B cell (primary cell): ENCODE data around the gene PPP1R14B. TPM values are rescaled to one million over a fixed set of nuclear protein-coding genes. Genes with fewer than 3 reads are reported as not detected.

Source experiments
- ATAC-seq: fragments of 200-7000 bp; cut with Tn5 transposase; one replicate; pipeline ENCODE4 v1.10.0; 2021; ENCODE audit warnings: low read depth, mild to moderate bottlenecking, moderate number of reproducible peaks, moderate library complexity
- CTCF ChIA-PET: fragments of 350-600 bp; sonication (Branson Sonifier 250); formaldehyde crosslinking; loops from one replicate; lab custom pipeline; 2021; ENCODE audit warnings: antibody characterized with exemption, inconsistent platforms; lab: Charles Lee
- POLR2A ChIA-PET: fragments of 350-600 bp; sonication (Branson Sonifier 250); formaldehyde crosslinking; loops from one replicate; lab custom pipeline; 2021; ENCODE audit warnings: antibody characterized with exemption; lab: Charles Lee
- DNase-seq: peaks from one replicate; pipeline ENCODE4 v3.0.0; 2013
- H2AFZ ChIP-seq: 2 replicates; pipeline ENCODE4 v1.6.1; 2012; ENCODE audit warnings: mild to moderate bottlenecking, low read depth, low read length; ENCODE audit not compliant: insufficient read depth, poor library complexity, severe bottlenecking
- H3K27ac ChIP-seq, 2 donors: 1 replicate in 1 of 2; 2 replicates in 1 of 2; pipeline ENCODE4 v1.5.1; 2012 to 2013; ENCODE audit warnings: low read length in 2 of 2, mild to moderate bottlenecking in 2 of 2, moderate library complexity in 1 of 2
- H3K27me3 ChIP-seq, 4 experiments: fragments of 200-600 bp in 1 of 4; sonication (generic) in 1 of 4; replicated peaks in 1 of 4; 1 replicate in 2 of 4; 2 replicates in 2 of 4; pipeline versions ENCODE4 v1.6.1 to v1.7.0; 2013 to 2016; ENCODE audit warnings: low read length in 3 of 4, mild to moderate bottlenecking in 2 of 4, mixed read lengths in 1 of 4, moderate library complexity in 1 of 4; ENCODE audit not compliant: insufficient read depth in 4 of 4, control insufficient read depth in 3 of 4; ENCODE audit errors: control extremely low read depth in 1 of 4
- H3K36me3 ChIP-seq, 2 experiments: replicated peaks in 1 of 2; 1 replicate in 1 of 2; 2 replicates in 1 of 2; pipeline versions ENCODE4 v1.6.1 to v1.7.1; 2013; ENCODE audit warnings: low read length in 1 of 2; ENCODE audit not compliant: insufficient read depth in 2 of 2, control insufficient read depth in 1 of 2; ENCODE audit errors: control extremely low read depth in 1 of 2, extremely low read depth in 1 of 2
- H3K4me1 ChIP-seq, 2 donors: fragments of 200-600 bp in 1 of 2; sonication (generic) in 1 of 2; 1 replicate in 1 of 2; 2 replicates in 1 of 2; pipeline versions ENCODE4 v1.5.1 to v1.6.1; 2013 to 2017; ENCODE audit warnings: low read length in 2 of 2; ENCODE audit not compliant: control insufficient read depth in 2 of 2, insufficient read depth in 2 of 2
- H3K4me2 ChIP-seq: replicated peaks from 2 replicates; pipeline ENCODE3; 2012; ENCODE audit warnings: mild to moderate bottlenecking, low read depth, low read length; ENCODE audit not compliant: poor library complexity, severe bottlenecking
- H3K4me3 ChIP-seq, 5 experiments: fragments of 200-600 bp in 1 of 5; sonication (generic) in 1 of 5; 1 replicate in 3 of 5; 2 replicates in 2 of 5; pipeline versions ENCODE4 v1.5.1 to v1.7.0; 2011 to 2016; ENCODE audit warnings: low read length in 4 of 5, mild to moderate bottlenecking in 4 of 5, low read depth in 2 of 5, control low read depth in 1 of 5, moderate library complexity in 1 of 5; ENCODE audit not compliant: insufficient read depth in 1 of 5; ENCODE audit errors: control extremely low read depth in 1 of 5, extremely low read depth in 1 of 5
- H3K79me2 ChIP-seq: fragments of 200-600 bp; sonication (generic); one replicate; pipeline ENCODE4 v1.6.0; 2016; ENCODE audit warnings: low read length; ENCODE audit not compliant: control insufficient read depth, insufficient read depth
- H3K9ac ChIP-seq: fragments of 200-600 bp; sonication (generic); 2 replicates; pipeline ENCODE4 v1.6.1; 2017; ENCODE audit warnings: mild to moderate bottlenecking, low read length, moderate library complexity
- H3K9me3 ChIP-seq, 3 donors: one replicate each; pipeline versions ENCODE4 v1.6.1 to v1.7.1; 2013; ENCODE audit warnings: low read length in 2 of 3; ENCODE audit not compliant: control insufficient read depth in 2 of 3, insufficient read depth in 1 of 3; ENCODE audit errors: control extremely low read depth in 1 of 3
- H4K20me1 ChIP-seq: 2 replicates; pipeline ENCODE4 v1.6.0; 2012; ENCODE audit warnings: mild to moderate bottlenecking, low read length; ENCODE audit not compliant: insufficient read depth, control insufficient read depth, poor library complexity, severe bottlenecking
- H3K27ac Mint-ChIP-seq: one replicate; pipeline ENCODE4 v1.8.0; 2021; ENCODE audit warnings: mixed read lengths
- H3K27me3 Mint-ChIP-seq: one replicate; pipeline ENCODE4 v1.8.0; 2021; ENCODE audit warnings: mixed read lengths
- H3K4me1 Mint-ChIP-seq: one replicate; pipeline ENCODE4 v1.8.0; 2021; ENCODE audit warnings: mixed read lengths
- H3K4me3 Mint-ChIP-seq: one replicate; pipeline ENCODE4 v1.8.0; 2021; ENCODE audit warnings: mixed read lengths
- H3K9me3 Mint-ChIP-seq: one replicate; pipeline ENCODE4 v1.8.0; 2022; ENCODE audit warnings: mixed read lengths; ENCODE audit not compliant: insufficient read depth
- CTCF ChIP-seq: fragments of 200-600 bp; IDR thresholded peaks from one replicate; pipeline ENCODE4 v1.8.0; 2022; ENCODE audit warnings: antibody characterized with exemption, mild to moderate bottlenecking
- EZH2 ChIP-seq: IDR thresholded peaks from 2 replicates; pipeline ENCODE4 v1.6.1; 2012; ENCODE audit warnings: borderline replicate concordance, low read depth, mild to moderate bottlenecking, moderate library complexity, low read length; ENCODE audit not compliant: insufficient read depth, poor library complexity, severe bottlenecking
- WGBS: methylation state at CpG from one replicate; pipeline ENCODE4 v1.1.5; 2013; ENCODE audit warnings: missing lambda C conversion rate; ENCODE audit not compliant: insufficient coverage; 5-methylcytosine and 5-hydroxymethylcytosine counted together
- intact Hi-C: fragments of 100-400 bp; cut with micrococcal nuclease; formaldehyde crosslinking; loops from one replicate; pipeline ENCODE4 v1.10.0; 2022
- polyA plus RNA-seq: library from polyadenylated mRNA; depleted of rRNA; stranded (reverse); fragments of >200 nt; gene quantifications from 2 replicates; pipeline ENCODE4 v1.2.3, GENCODE V29; 2012
- total RNA-seq, 2 donors: library from RNA; stranded (reverse); fragments of 120-200 nt in 1 of 2; gene quantifications; 1 replicate in 1 of 2; 2 replicates in 1 of 2; pipeline versions ENCODE4 v1.2.3 to v1.2.4, GENCODE V29; 2013 to 2022

Gene PPP1R14B
- total and polyA plus RNA-seq, 2 donors (not counting 1 experiment from before 2014, with no cell fraction given) = 41.2 to 51.0 TPM

- Mint-ChIP-seq H3K27ac (no peak overlapping the region), H3K27me3 (no peaks in the 10 kb centered on the region), H3K4me1 (no peaks in the 10 kb centered on the region), H3K9me3 (no peaks in the 10 kb centered on the region), H3K4me3 (no peak overlapping the region)
- Histone ChIP-seq H3K9me3 (no peaks in the 10 kb centered on the region), H2AFZ (no peak overlapping the region), H3K27ac (no peak overlapping the region), H3K79me2 (no peaks in the 10 kb centered on the region), H3K27me3 (no peaks in the 10 kb centered on the region), H3K4me2 (no peak overlapping the region), H3K36me3 (no peaks in the 10 kb centered on the region), H3K4me3 (no peak overlapping the region), H4K20me1 (no peaks in the 10 kb centered on the region), H3K4me1 (no peaks in the 10 kb centered on the region), H3K9ac (no peak overlapping the region)
- no peak for ATAC-seq
- TF ChIP-seq CTCF (no peak), EZH2 (no peak)
- 95% methylated on average over 4 of the region's 4 CpGs for WGBS
- DNase-seq = no peak
- intact Hi-C loops = no loop called here
- ChIA-PET CTCF (interaction anchor here (0.6 kb wide), 1 partner anchor 10 kb away, joined by 3 read pairs; no protein-coding TSS in a partner anchor), POLR2A (interaction anchor here (0.6 kb wide), 1 partner anchor 68 kb away, joined by 4 read pairs; no protein-coding TSS in a partner anchor)
Measured at GRCh38 chr11:64259533-64260067, 12.9 kb upstream of the PPP1R14B start.

- Histone ChIP-seq H4K20me1 (no peaks in the 10 kb centered on the region), H3K79me2 (no peaks in the 10 kb centered on the region), H2AFZ (no peak overlapping the region), H3K4me2 (no peak overlapping the region), H3K9me3 (no peaks in the 10 kb centered on the region), H3K27ac (no peak overlapping the region), H3K9ac (no peak overlapping the region), H3K4me1 (no peaks in the 10 kb centered on the region), H3K27me3 (no peaks in the 10 kb centered on the region), H3K4me3 (no peak overlapping the region), H3K36me3 (no peaks in the 10 kb centered on the region)
- Mint-ChIP-seq H3K27ac (no peak overlapping the region), H3K4me1 (no peaks in the 10 kb centered on the region), H3K9me3 (no peaks in the 10 kb centered on the region), H3K27me3 (no peaks in the 10 kb centered on the region), H3K4me3 (no peak overlapping the region)
- no peak for ATAC-seq
- ChIA-PET CTCF (interaction anchor here (0.6 kb wide), 1 partner anchor 10 kb away, joined by 3 read pairs; no protein-coding TSS in a partner anchor), POLR2A (interaction anchor here (0.6 kb wide), 1 partner anchor 68 kb away, joined by 4 read pairs; no protein-coding TSS in a partner anchor)
- DNase-seq = no peak
- intact Hi-C loops = no loop called here
- WGBS = 95% methylated on average over 32 of the region's 32 CpGs
- no peak for TF ChIP-seq EZH2
- TF ChIP-seq CTCF = no peak
Measured at GRCh38 chr11:64258946-64259532, 12.3 kb upstream of the PPP1R14B start.
